RWPE2 (cell line): ENCODE data around the gene DECR2.

Experiments
- ATAC-seq: fragments of 200-7000 bp; cut with Tn5 transposase; 3 replicates; pipeline ENCODE4 v1.9.1; 2021; ENCODE audit warnings: low read depth
- DNase-seq: peaks from one replicate; pipeline ENCODE4 v3.0.0-alpha.2; 2020; ENCODE audit warnings: low spot score
- H3K27ac ChIP-seq: fragments of 450-650 bp; 2 replicates; pipeline ENCODE4 v1.5.1; 2017; ENCODE audit warnings: mild to moderate bottlenecking; ENCODE audit not compliant: poor library complexity, severe bottlenecking
- H3K27me3 ChIP-seq: fragments of 250-450 bp; sonication (Bioruptor Pico); 2 replicates; pipeline ENCODE4 v1.5.1; 2021; ENCODE audit warnings: mild to moderate bottlenecking, moderate library complexity; ENCODE audit not compliant: insufficient read depth, poor library complexity, severe bottlenecking
- H3K36me3 ChIP-seq: fragments of 250-450 bp; sonication (Bioruptor Pico); 2 replicates; pipeline ENCODE4 v1.5.1; 2020; ENCODE audit warnings: low read depth, mild to moderate bottlenecking, moderate library complexity
- H3K4me1 ChIP-seq: fragments of 250-450 bp; sonication (Bioruptor Pico); 2 replicates; pipeline ENCODE4 v1.5.1; 2021; ENCODE audit warnings: mild to moderate bottlenecking, moderate library complexity; ENCODE audit not compliant: insufficient read depth, poor library complexity, severe bottlenecking
- H3K4me3 ChIP-seq: fragments of 250-450 bp; sonication (Bioruptor Pico); 2 replicates; pipeline ENCODE4 v1.5.1; 2021; ENCODE audit warnings: mild to moderate bottlenecking, moderate library complexity; ENCODE audit not compliant: severe bottlenecking
- H3K9me3 ChIP-seq: fragments of 250-450 bp; sonication (Bioruptor Pico); 2 replicates; pipeline ENCODE4 v1.5.1; 2021; ENCODE audit warnings: mild to moderate bottlenecking, moderate library complexity; ENCODE audit not compliant: severe bottlenecking
- CTCF ChIP-seq: fragments of 450-650 bp; IDR thresholded peaks from one replicate; pipeline ENCODE4 v1.5.1; 2017; ENCODE audit warnings: mild to moderate bottlenecking, moderate library complexity; ENCODE audit not compliant: poor library complexity, severe bottlenecking

The DECR2 gene

GRCh38 chr16:426906-427249 lies 25.2 kb downstream of the DECR2 start:
- Histone ChIP-seq H3K27me3 (no peaks in the 10 kb centered on the region), H3K27ac (no peak overlapping the region), H3K9me3 (no peaks in the 10 kb centered on the region), H3K4me3 (peak overlapping the region; percentile 77), H3K36me3 (peaks cover 17% of the 10 kb centered on the region), H3K4me1 (peaks cover 13% of the 10 kb centered on the region)
- DNase-seq (no peak), ATAC-seq (no peak)
- TF ChIP-seq CTCF: no peak

GRCh38 chr16:427250-427649 lies 25.6 kb downstream of the DECR2 start:
- ATAC-seq (no peak), DNase-seq (no peak)
- Histone ChIP-seq H3K27me3 (no peaks in the 10 kb centered on the region), H3K9me3 (no peaks in the 10 kb centered on the region), H3K36me3 (peaks cover 17% of the 10 kb centered on the region), H3K4me1 (peaks cover 13% of the 10 kb centered on the region), H3K4me3 (peak overlapping the region; percentile 77), H3K27ac (no peak overlapping the region)
- TF ChIP-seq CTCF: no peak

GRCh38 chr16:430904-431303 lies 29.2 kb downstream of the DECR2 start:
- Histone ChIP-seq H3K4me3 (no peak overlapping the region), H3K9me3 (no peaks in the 10 kb centered on the region), H3K36me3 (peaks cover 17% of the 10 kb centered on the region), H3K4me1 (no peaks in the 10 kb centered on the region), H3K27me3 (no peaks in the 10 kb centered on the region), H3K27ac (no peak overlapping the region)
- TF ChIP-seq CTCF: no peak
- ATAC-seq (no peak), DNase-seq (no peak)

GRCh38 chr16:440627-441026 lies 38.9 kb downstream of the DECR2 start:
- no peak overlapping the region for H3K4me3 ChIP-seq
- H3K36me3 ChIP-seq: no peaks in the 10 kb centered on the region
- ATAC-seq: no peak
- TF ChIP-seq CTCF: no peak
- no peaks in the 10 kb centered on the region for H3K9me3 ChIP-seq
- no peaks in the 10 kb centered on the region for H3K27me3 ChIP-seq
- H3K4me1 ChIP-seq: no peaks in the 10 kb centered on the region
- no peak overlapping the region for H3K27ac ChIP-seq
- DNase-seq: no peak

- H3K4me1 ChIP-seq: no peaks in the 10 kb centered on the region
- no peaks in the 10 kb centered on the region for H3K36me3 ChIP-seq
- H3K27ac ChIP-seq: no peak overlapping the region
- no peaks in the 10 kb centered on the region for H3K27me3 ChIP-seq
- TF ChIP-seq CTCF: no peak
- H3K9me3 ChIP-seq: no peaks in the 10 kb centered on the region
- DNase-seq: no peak
- no peak for ATAC-seq
- H3K4me3 ChIP-seq: no peak overlapping the region
These were observed 39.8 kb downstream of the DECR2 start for GRCh38 chr16:441447-441846.
